Gastroesophageal sphincter (tissue), 2 donors: ENCODE results near the gene CAPN5.

Source experiments
- EP300 ChIP-seq: sonication (generic); formaldehyde crosslinking; IDR thresholded peaks from one replicate; pipeline ENCODE4 v1.6.1; 2017; ENCODE audit warnings: antibody characterized with exemption, mild to moderate bottlenecking
- POLR2AphosphoS5 ChIP-seq: sonication (generic); formaldehyde crosslinking; IDR thresholded peaks from one replicate; pipeline ENCODE4 v1.6.1; 2017; ENCODE audit warnings: antibody characterized with exemption

DNA sequence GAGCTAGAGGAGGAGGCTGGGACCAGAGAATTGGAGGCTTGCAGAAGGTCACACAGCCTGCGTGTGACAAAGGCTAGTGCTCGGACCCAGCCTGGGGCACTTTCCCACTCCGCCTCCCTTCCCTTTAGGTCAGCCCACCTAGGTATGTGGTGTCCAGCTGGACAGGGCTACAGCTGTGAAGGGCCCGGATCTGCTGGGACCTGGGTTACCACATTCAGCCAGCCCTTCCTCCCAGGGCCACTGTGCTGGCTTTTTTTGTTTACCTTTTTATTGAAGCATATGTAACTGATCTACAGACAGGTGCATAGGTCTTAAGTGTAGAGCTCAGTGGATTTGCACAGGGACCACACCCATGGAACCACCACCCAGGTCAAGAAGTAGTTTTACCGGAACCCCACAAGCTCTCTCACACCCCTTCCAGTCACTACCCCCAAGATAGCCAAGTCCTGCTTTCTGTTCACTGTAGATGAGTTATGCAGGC is 8.7 kb downstream of the CAPN5 start:
- TF ChIP-seq EP300 = no peak
- TF ChIP-seq POLR2AphosphoS5 = no peak
